Retinal pigment epithelial cell (primary cell): ENCODE data around the gene ITGA3.

Source experiments
- DNase-seq: peaks from one replicate; pipeline ENCODE4 v3.0.0-alpha.2; 2010; ENCODE audit warnings: low read depth
- H3K4me3 ChIP-seq: 2 replicates; pipeline ENCODE4 v1.5.1; 2011; ENCODE audit warnings: mild to moderate bottlenecking, low read length, control low read depth, moderate library complexity
- TF ChIP-seq, protein P1 (sequence below): conservative IDR thresholded peaks from 2 replicates; pipeline ENCODE4 v1.5.1; 2011; ENCODE audit warnings: low read depth, low read length, control low read depth, inconsistent platforms

The ITGA3 gene

DNA sequence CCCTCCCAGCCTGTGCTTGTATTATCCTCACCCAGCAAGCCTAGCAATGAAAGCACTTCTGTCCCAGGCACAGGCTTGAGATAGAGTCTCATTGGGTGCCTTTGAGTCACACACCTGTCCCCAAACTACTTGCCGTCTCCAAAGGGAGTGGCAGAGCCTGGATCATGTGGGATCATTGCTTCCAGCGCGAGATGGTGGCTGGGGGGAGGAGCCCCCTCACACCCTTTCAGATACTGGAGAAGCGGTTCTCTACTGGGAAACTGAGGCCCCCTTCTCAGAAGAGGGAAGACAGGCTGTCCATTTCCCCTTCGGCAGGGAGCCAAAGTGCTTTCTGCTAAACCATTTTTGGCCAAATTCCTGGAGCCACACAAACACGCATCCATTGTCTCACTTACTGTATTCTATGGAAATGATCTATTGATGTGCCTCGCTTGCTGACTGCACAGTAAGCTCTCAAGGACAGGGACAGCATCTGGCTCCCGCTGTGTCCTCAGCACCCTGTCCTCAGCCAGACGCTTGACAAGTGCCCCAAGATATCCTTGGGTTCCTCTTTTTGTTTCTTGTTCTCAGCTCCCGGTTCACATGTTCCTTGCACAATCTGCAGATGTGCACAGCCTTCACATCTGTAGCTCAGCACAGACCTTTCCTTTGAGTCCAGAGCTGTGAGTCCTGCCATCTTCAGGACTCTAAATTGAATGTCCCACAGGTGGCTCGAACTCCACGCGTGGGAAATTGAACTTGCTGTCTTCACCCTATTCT lies 34.9 kb upstream of the ITGA3 start:
- no peak for DNase-seq
- H3K4me3 ChIP-seq = no peak overlapping the region
- TF ChIP-seq, protein P1, sequence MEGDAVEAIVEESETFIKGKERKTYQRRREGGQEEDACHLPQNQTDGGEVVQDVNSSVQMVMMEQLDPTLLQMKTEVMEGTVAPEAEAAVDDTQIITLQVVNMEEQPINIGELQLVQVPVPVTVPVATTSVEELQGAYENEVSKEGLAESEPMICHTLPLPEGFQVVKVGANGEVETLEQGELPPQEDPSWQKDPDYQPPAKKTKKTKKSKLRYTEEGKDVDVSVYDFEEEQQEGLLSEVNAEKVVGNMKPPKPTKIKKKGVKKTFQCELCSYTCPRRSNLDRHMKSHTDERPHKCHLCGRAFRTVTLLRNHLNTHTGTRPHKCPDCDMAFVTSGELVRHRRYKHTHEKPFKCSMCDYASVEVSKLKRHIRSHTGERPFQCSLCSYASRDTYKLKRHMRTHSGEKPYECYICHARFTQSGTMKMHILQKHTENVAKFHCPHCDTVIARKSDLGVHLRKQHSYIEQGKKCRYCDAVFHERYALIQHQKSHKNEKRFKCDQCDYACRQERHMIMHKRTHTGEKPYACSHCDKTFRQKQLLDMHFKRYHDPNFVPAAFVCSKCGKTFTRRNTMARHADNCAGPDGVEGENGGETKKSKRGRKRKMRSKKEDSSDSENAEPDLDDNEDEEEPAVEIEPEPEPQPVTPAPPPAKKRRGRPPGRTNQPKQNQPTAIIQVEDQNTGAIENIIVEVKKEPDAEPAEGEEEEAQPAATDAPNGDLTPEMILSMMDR = no peak

DNA sequence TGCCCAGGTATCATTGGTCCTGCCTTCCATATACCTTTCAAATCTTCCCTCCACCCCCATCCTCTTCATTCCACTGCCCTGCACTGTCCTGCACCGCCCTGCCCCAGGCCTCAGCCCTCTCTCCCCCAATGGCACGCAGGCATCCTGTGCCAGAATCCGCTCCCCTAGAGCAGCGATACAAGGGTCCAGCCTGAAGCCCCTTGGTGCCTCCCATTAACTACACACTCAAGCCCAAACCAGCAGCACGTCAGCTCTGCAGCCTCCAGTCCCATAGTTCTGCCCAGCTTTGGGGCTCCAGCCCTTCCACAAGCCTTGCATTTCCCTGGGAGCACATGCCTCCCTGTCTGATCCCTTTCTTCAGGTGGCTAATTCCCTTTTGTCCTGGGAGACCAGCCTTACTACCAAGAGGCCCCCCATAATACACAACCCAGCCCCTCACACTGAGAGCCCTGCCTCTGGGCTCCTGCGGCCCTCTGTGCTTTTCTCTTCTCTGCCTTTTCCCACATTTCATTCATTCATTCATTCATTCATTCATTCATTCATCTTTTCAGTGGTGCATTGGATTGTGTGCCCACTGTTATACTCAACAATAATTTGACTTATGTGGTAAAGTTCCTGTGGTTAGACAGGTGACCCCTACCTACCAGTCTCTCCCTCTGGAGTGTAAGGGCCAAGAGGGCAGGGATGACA lies 34.1 kb upstream of the ITGA3 start:
- no peak overlapping the region for H3K4me3 ChIP-seq
- TF ChIP-seq, protein P1 = no peak
- no peak for DNase-seq

DNA sequence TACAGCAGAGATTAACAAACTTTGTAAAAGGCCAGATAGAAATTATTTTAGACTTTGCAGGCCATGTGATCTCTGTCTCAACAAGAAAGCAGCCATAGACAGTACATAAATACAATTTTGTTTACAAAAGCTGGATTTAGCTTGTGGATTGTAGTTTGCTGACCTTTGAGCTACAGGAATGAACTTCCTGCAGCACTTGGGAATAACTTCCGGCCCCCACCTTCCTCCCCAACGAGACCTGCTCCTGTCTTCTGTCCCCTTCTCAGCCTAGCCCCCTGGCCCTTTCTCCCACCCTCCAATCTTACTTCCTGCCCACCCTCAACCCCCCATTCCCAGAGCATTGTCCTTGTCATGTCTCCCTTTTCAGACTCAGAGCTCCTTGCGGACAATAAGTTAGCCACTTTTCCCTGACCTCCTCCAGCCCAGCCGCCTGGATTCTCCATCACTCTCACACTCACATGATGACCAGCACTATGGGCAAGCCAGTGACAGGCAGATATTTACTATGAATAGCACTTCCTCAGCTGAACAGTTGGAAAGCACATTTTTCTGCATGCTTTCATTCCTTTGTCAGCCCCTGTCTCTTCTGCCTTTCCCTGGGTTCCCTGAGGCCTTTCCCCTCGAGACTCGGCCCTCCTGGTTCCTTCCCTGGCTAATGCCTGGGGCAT lies 33.3 kb upstream of the ITGA3 start:
- DNase-seq = no peak

DNA sequence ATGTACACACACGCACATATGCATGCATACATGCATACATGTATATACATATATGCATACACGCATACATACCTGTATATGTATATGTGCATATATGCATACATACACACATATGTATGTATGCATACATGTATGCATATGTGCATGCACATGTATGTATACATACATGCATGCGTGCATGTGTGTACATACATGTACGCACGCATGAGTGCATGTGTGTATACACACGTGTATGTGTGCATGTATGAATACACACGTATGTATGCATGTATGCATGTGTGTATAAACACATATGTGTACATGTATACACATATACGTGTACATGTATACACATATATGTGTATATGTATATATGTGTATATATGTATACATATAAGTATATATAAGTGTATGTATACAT lies 32.4 kb upstream of the ITGA3 start:
- no peak overlapping the region for H3K4me3 ChIP-seq
- TF ChIP-seq, protein P1 = no peak
- no peak for DNase-seq

More for the DNA sequence above, 33.3 kb upstream of the ITGA3 start:
- no peak overlapping the region for H3K4me3 ChIP-seq
- TF ChIP-seq, protein P1 = no peak

DNA sequence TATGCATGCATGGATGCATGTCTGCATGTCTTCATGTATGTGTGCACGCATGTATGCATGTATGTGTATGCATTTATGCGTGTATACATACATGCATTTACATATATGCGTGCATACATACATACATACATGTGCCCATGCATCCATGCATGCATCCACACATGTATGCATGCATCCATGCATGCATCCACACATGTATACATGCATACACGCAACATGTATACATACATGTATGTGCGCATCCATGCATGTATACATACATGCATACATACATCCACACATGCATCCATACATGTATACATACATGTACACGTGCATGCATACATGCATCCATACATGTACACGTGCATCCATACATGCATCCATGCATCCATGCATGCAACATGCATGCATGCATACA lies 31.1 kb upstream of the ITGA3 start:
- H3K4me3 ChIP-seq = no peak overlapping the region
- DNase-seq = no peak
- TF ChIP-seq, protein P1 = no peak

DNA sequence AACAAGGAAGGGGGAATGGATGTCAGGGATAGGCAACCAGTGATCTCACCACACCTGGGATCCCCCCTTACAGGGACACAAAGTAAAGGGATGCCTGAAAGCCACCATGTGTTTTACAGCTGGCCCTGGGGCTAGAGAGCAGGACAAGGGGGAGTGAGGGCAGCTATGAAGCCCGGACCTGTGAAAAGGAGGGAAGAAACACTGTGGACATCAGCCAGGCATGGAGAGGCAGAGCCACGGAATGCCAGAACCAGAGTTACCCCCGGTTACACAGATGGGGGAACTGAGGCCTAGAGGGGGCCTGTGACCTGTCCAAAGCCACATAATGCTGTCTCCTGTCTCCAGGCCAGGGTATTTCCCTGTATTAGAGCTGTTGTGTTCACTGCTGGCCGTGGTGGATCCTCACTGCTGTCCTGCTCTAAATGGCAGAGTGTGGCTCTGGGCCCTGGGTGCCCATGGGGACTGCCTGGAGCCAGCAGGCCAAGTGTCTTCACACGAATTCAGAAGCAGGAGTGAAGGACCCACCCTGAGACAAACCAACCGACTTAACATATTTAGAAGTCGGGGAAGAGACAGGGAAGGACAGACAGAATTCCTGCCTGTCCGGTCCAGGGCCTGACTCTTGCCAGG lies 29.7 kb upstream of the ITGA3 start:
- no peak overlapping the region for H3K4me3 ChIP-seq
- DNase-seq = no peak

More for the DNA sequence above, 29.7 kb upstream of the ITGA3 start:
- TF ChIP-seq, protein P1 = no peak
